B cell (primary cell): ENCODE measurements around the gene NFIB. TPM values are rescaled to one million over a fixed set of nuclear protein-coding genes. Genes with fewer than 3 reads are reported as not detected.

Source experiments
- ATAC-seq: fragments of 200-7000 bp; cut with Tn5 transposase; one replicate; pipeline ENCODE4 v1.10.0; 2021; ENCODE audit warnings: low read depth, mild to moderate bottlenecking, moderate number of reproducible peaks, moderate library complexity
- CTCF ChIA-PET: fragments of 350-600 bp; sonication (Branson Sonifier 250); formaldehyde crosslinking; loops from one replicate; lab custom pipeline; 2021; ENCODE audit warnings: antibody characterized with exemption, inconsistent platforms; lab: Charles Lee
- POLR2A ChIA-PET: fragments of 350-600 bp; sonication (Branson Sonifier 250); formaldehyde crosslinking; loops from one replicate; lab custom pipeline; 2021; ENCODE audit warnings: antibody characterized with exemption; lab: Charles Lee
- DNase-seq: peaks from one replicate; pipeline ENCODE4 v3.0.0; 2013
- H2AFZ ChIP-seq: 2 replicates; pipeline ENCODE4 v1.6.1; 2012; ENCODE audit warnings: mild to moderate bottlenecking, low read depth, low read length; ENCODE audit not compliant: insufficient read depth, poor library complexity, severe bottlenecking
- H3K27ac ChIP-seq, 2 donors: 1 replicate in 1 of 2; 2 replicates in 1 of 2; pipeline ENCODE4 v1.5.1; 2012 to 2013; ENCODE audit warnings: low read length in 2 of 2, mild to moderate bottlenecking in 2 of 2, moderate library complexity in 1 of 2
- H3K27me3 ChIP-seq, 4 experiments: fragments of 200-600 bp in 1 of 4; sonication (generic) in 1 of 4; replicated peaks in 1 of 4; 1 replicate in 2 of 4; 2 replicates in 2 of 4; pipeline versions ENCODE4 v1.6.1 to v1.7.0; 2013 to 2016; ENCODE audit warnings: low read length in 3 of 4, mild to moderate bottlenecking in 2 of 4, mixed read lengths in 1 of 4, moderate library complexity in 1 of 4; ENCODE audit not compliant: insufficient read depth in 4 of 4, control insufficient read depth in 3 of 4; ENCODE audit errors: control extremely low read depth in 1 of 4
- H3K36me3 ChIP-seq, 2 experiments: replicated peaks in 1 of 2; 1 replicate in 1 of 2; 2 replicates in 1 of 2; pipeline versions ENCODE4 v1.6.1 to v1.7.1; 2013; ENCODE audit warnings: low read length in 1 of 2; ENCODE audit not compliant: insufficient read depth in 2 of 2, control insufficient read depth in 1 of 2; ENCODE audit errors: control extremely low read depth in 1 of 2, extremely low read depth in 1 of 2
- H3K4me1 ChIP-seq, 2 donors: fragments of 200-600 bp in 1 of 2; sonication (generic) in 1 of 2; 1 replicate in 1 of 2; 2 replicates in 1 of 2; pipeline versions ENCODE4 v1.5.1 to v1.6.1; 2013 to 2017; ENCODE audit warnings: low read length in 2 of 2; ENCODE audit not compliant: control insufficient read depth in 2 of 2, insufficient read depth in 2 of 2
- H3K4me2 ChIP-seq: replicated peaks from 2 replicates; pipeline ENCODE3; 2012; ENCODE audit warnings: mild to moderate bottlenecking, low read depth, low read length; ENCODE audit not compliant: poor library complexity, severe bottlenecking
- H3K4me3 ChIP-seq, 5 experiments: fragments of 200-600 bp in 1 of 5; sonication (generic) in 1 of 5; 1 replicate in 3 of 5; 2 replicates in 2 of 5; pipeline versions ENCODE4 v1.5.1 to v1.7.0; 2011 to 2016; ENCODE audit warnings: low read length in 4 of 5, mild to moderate bottlenecking in 4 of 5, low read depth in 2 of 5, control low read depth in 1 of 5, moderate library complexity in 1 of 5; ENCODE audit not compliant: insufficient read depth in 1 of 5; ENCODE audit errors: control extremely low read depth in 1 of 5, extremely low read depth in 1 of 5
- H3K79me2 ChIP-seq: fragments of 200-600 bp; sonication (generic); one replicate; pipeline ENCODE4 v1.6.0; 2016; ENCODE audit warnings: low read length; ENCODE audit not compliant: control insufficient read depth, insufficient read depth
- H3K9ac ChIP-seq: fragments of 200-600 bp; sonication (generic); 2 replicates; pipeline ENCODE4 v1.6.1; 2017; ENCODE audit warnings: mild to moderate bottlenecking, low read length, moderate library complexity
- H3K9me3 ChIP-seq, 3 donors: one replicate each; pipeline versions ENCODE4 v1.6.1 to v1.7.1; 2013; ENCODE audit warnings: low read length in 2 of 3; ENCODE audit not compliant: control insufficient read depth in 2 of 3, insufficient read depth in 1 of 3; ENCODE audit errors: control extremely low read depth in 1 of 3
- H4K20me1 ChIP-seq: 2 replicates; pipeline ENCODE4 v1.6.0; 2012; ENCODE audit warnings: mild to moderate bottlenecking, low read length; ENCODE audit not compliant: insufficient read depth, control insufficient read depth, poor library complexity, severe bottlenecking
- H3K27ac Mint-ChIP-seq: one replicate; pipeline ENCODE4 v1.8.0; 2021; ENCODE audit warnings: mixed read lengths
- H3K27me3 Mint-ChIP-seq: one replicate; pipeline ENCODE4 v1.8.0; 2021; ENCODE audit warnings: mixed read lengths
- H3K4me1 Mint-ChIP-seq: one replicate; pipeline ENCODE4 v1.8.0; 2021; ENCODE audit warnings: mixed read lengths
- H3K4me3 Mint-ChIP-seq: one replicate; pipeline ENCODE4 v1.8.0; 2021; ENCODE audit warnings: mixed read lengths
- H3K9me3 Mint-ChIP-seq: one replicate; pipeline ENCODE4 v1.8.0; 2022; ENCODE audit warnings: mixed read lengths; ENCODE audit not compliant: insufficient read depth
- CTCF ChIP-seq: fragments of 200-600 bp; IDR thresholded peaks from one replicate; pipeline ENCODE4 v1.8.0; 2022; ENCODE audit warnings: antibody characterized with exemption, mild to moderate bottlenecking
- EZH2 ChIP-seq: IDR thresholded peaks from 2 replicates; pipeline ENCODE4 v1.6.1; 2012; ENCODE audit warnings: borderline replicate concordance, low read depth, mild to moderate bottlenecking, moderate library complexity, low read length; ENCODE audit not compliant: insufficient read depth, poor library complexity, severe bottlenecking
- WGBS: methylation state at CpG from one replicate; pipeline ENCODE4 v1.1.5; 2013; ENCODE audit warnings: missing lambda C conversion rate; ENCODE audit not compliant: insufficient coverage; 5-methylcytosine and 5-hydroxymethylcytosine counted together
- intact Hi-C: fragments of 100-400 bp; cut with micrococcal nuclease; formaldehyde crosslinking; loops from one replicate; pipeline ENCODE4 v1.10.0; 2022
- polyA plus RNA-seq: library from polyadenylated mRNA; depleted of rRNA; stranded (reverse); fragments of >200 nt; gene quantifications from 2 replicates; pipeline ENCODE4 v1.2.3, GENCODE V29; 2012
- total RNA-seq, 2 donors: library from RNA; stranded (reverse); fragments of 120-200 nt in 1 of 2; gene quantifications; 1 replicate in 1 of 2; 2 replicates in 1 of 2; pipeline versions ENCODE4 v1.2.3 to v1.2.4, GENCODE V29; 2013 to 2022

The NFIB gene
- total and polyA plus RNA-seq, 2 donors (not counting 1 experiment from before 2014, with no cell fraction given): not detected

GRCh38 chr9:14141699-14142098, 172.2 kb downstream of the NFIB start:
- Histone ChIP-seq H3K27me3 (no peaks in the 10 kb centered on the region), H3K4me3 (no peak overlapping the region), H3K9ac (no peak overlapping the region), H3K4me2 (no peak overlapping the region), H3K36me3 (no peaks in the 10 kb centered on the region), H2AFZ (no peak overlapping the region), H3K4me1 (no peaks in the 10 kb centered on the region), H4K20me1 (no peaks in the 10 kb centered on the region), H3K9me3 (no peaks in the 10 kb centered on the region), H3K79me2 (no peaks in the 10 kb centered on the region), H3K27ac (no peak overlapping the region)
- Mint-ChIP-seq H3K4me3 (no peak overlapping the region), H3K4me1 (no peaks in the 10 kb centered on the region), H3K9me3 (no peaks in the 10 kb centered on the region), H3K27ac (no peak overlapping the region), H3K27me3 (no peaks in the 10 kb centered on the region)
- ChIA-PET CTCF (no interaction called here), POLR2A (no interaction called here)
- TF ChIP-seq EZH2: no peak
- TF ChIP-seq CTCF: no peak
- DNase-seq (no peak), ATAC-seq (no peak)
- WGBS: 100% methylated on average over 1 of the region's 2 CpGs
- intact Hi-C loops: no loop called here

GRCh38 chr9:14140096-14140697, 173.7 kb downstream of the NFIB start:
- intact Hi-C loops: no loop called here
- no peak for TF ChIP-seq CTCF
- TF ChIP-seq EZH2: no peak

More at GRCh38 chr9:14140096-14140697, 173.7 kb downstream of the NFIB start:
- Histone ChIP-seq H3K36me3 (no peaks in the 10 kb centered on the region), H3K27me3 (no peaks in the 10 kb centered on the region), H3K27ac (no peak overlapping the region), H3K4me1 (no peaks in the 10 kb centered on the region), H3K9ac (no peak overlapping the region), H3K79me2 (no peaks in the 10 kb centered on the region), H3K4me3 (no peak overlapping the region), H3K4me2 (no peak overlapping the region), H2AFZ (no peak overlapping the region), H3K9me3 (no peaks in the 10 kb centered on the region), H4K20me1 (no peaks in the 10 kb centered on the region)
- ChIA-PET CTCF (no interaction called here), POLR2A (no interaction called here)
- Mint-ChIP-seq H3K27ac (no peak overlapping the region), H3K9me3 (no peaks in the 10 kb centered on the region), H3K27me3 (no peaks in the 10 kb centered on the region), H3K4me3 (no peak overlapping the region), H3K4me1 (no peaks in the 10 kb centered on the region)
- no peak for ATAC-seq
- DNase-seq: no peak
